ENCODE measurements around the gene ETNK1. TPM values are rescaled to one million over a fixed set of nuclear protein-coding genes. Genes with fewer than 3 reads are reported as not detected.

Gene ETNK1
- total and polyA plus RNA-seq, 2 donors, result 10.3 to 84.3 TPM

GRCh38 chr12:22615963-22616501 is 8.9 kb upstream of the ETNK1 start:
- no peaks in the 10 kb centered on the region for H3K4me1 ChIP-seq (ENCODE audit: insufficient read depth)
- WGBS, result 82% methylated on average over 2 of the region's 2 CpGs

GRCh38 chr12:22617630-22618029 is 7.3 kb upstream of the ETNK1 start:
- Histone ChIP-seq H3K27ac (ENCODE audit: low read depth) (no peak overlapping the region), H3K4me1 (ENCODE audit: insufficient read depth) (no peaks in the 10 kb centered on the region), H3K36me3 (ENCODE audit: insufficient read depth) (no peaks in the 10 kb centered on the region), H3K4me3 (ENCODE audit: low read depth, low read length) (no peak overlapping the region)
- WGBS, result 88% methylated on average over 2 of the region's 2 CpGs
- no peak for DNase-seq (ENCODE audit: extremely low spot score)

More at GRCh38 chr12:22615963-22616501, 8.9 kb upstream of the ETNK1 start:
- no peak overlapping the region for H3K27ac ChIP-seq (ENCODE audit: low read depth)
- DNase-seq (ENCODE audit: extremely low spot score), result no peak
- no peaks in the 10 kb centered on the region for H3K36me3 ChIP-seq (ENCODE audit: insufficient read depth)
- H3K4me3 ChIP-seq (ENCODE audit: low read depth, low read length), result no peak overlapping the region

- no peak for DNase-seq (ENCODE audit: extremely low spot score)
- Histone ChIP-seq H3K36me3 (ENCODE audit: insufficient read depth) (no peaks in the 10 kb centered on the region), H3K4me3 (ENCODE audit: low read depth, low read length) (peak overlapping the region; percentile 81), H3K4me1 (ENCODE audit: insufficient read depth) (no peaks in the 10 kb centered on the region), H3K27ac (ENCODE audit: low read depth) (peak overlapping the region; percentile 84)
- 14% methylated on average over 10 of the region's 10 CpGs for WGBS
Measured at GRCh38 chr12:22624548-22624869, 462 bp upstream of the ETNK1 start.

- no peaks in the 10 kb centered on the region for H3K4me1 ChIP-seq (ENCODE audit: insufficient read depth)
- peak overlapping the region; percentile 81 for H3K4me3 ChIP-seq (ENCODE audit: low read depth, low read length)
- peak; percentile 21 for DNase-seq (ENCODE audit: extremely low spot score)
- under 1% methylated on average over 18 of the region's 18 CpGs for WGBS
- H3K27ac ChIP-seq (ENCODE audit: low read depth), result peak overlapping the region; percentile 98
- H3K36me3 ChIP-seq (ENCODE audit: insufficient read depth), result no peaks in the 10 kb centered on the region
Measured at GRCh38 chr12:22625762-22626294, 857 bp downstream of the ETNK1 start.

- H3K36me3 ChIP-seq (ENCODE audit: insufficient read depth), result no peaks in the 10 kb centered on the region
- WGBS, result 19% methylated on average over 4 of the region's 4 CpGs
- DNase-seq (ENCODE audit: extremely low spot score), result no peak
- peak overlapping the region; percentile 81 for H3K4me3 ChIP-seq (ENCODE audit: low read depth, low read length)
- no peaks in the 10 kb centered on the region for H3K4me1 ChIP-seq (ENCODE audit: insufficient read depth)
- no peak overlapping the region for H3K27ac ChIP-seq (ENCODE audit: low read depth)
Measured at GRCh38 chr12:22626406-22626805, 1.4 kb downstream of the ETNK1 start.

GRCh38 chr12:22627371-22627770 is 2.4 kb downstream of the ETNK1 start:
- 30% methylated on average over 2 of the region's 2 CpGs for WGBS
- H3K4me1 ChIP-seq (ENCODE audit: insufficient read depth), result no peaks in the 10 kb centered on the region
- H3K36me3 ChIP-seq (ENCODE audit: insufficient read depth), result no peaks in the 10 kb centered on the region
- H3K27ac ChIP-seq (ENCODE audit: low read depth), result no peak overlapping the region
- H3K4me3 ChIP-seq (ENCODE audit: low read depth, low read length), result no peak overlapping the region
- DNase-seq (ENCODE audit: extremely low spot score), result no peak

GRCh38 chr12:22628228-22628627 is 3.3 kb downstream of the ETNK1 start:
- no peak for DNase-seq (ENCODE audit: extremely low spot score)
- no peaks in the 10 kb centered on the region for H3K36me3 ChIP-seq (ENCODE audit: insufficient read depth)
- WGBS, result 56% methylated on average over 4 of the region's 4 CpGs
- H3K4me1 ChIP-seq (ENCODE audit: insufficient read depth), result no peaks in the 10 kb centered on the region
- H3K4me3 ChIP-seq (ENCODE audit: low read depth, low read length), result no peak overlapping the region
- no peak overlapping the region for H3K27ac ChIP-seq (ENCODE audit: low read depth)

GRCh38 chr12:22631863-22632463 is 7.0 kb downstream of the ETNK1 start:
- Histone ChIP-seq H3K4me1 (ENCODE audit: insufficient read depth) (no peaks in the 10 kb centered on the region), H3K27ac (ENCODE audit: low read depth) (no peak overlapping the region), H3K36me3 (ENCODE audit: insufficient read depth) (no peaks in the 10 kb centered on the region), H3K4me3 (ENCODE audit: low read depth, low read length) (no peak overlapping the region)
- DNase-seq (ENCODE audit: extremely low spot score), result no peak
- WGBS, result 73% methylated on average over 3 of the region's 3 CpGs

GRCh38 chr12:22634883-22635282 is 9.9 kb downstream of the ETNK1 start:
- WGBS, result 94% methylated on average over 3 of the region's 3 CpGs
- no peaks in the 10 kb centered on the region for H3K4me1 ChIP-seq (ENCODE audit: insufficient read depth)
- H3K27ac ChIP-seq (ENCODE audit: low read depth), result no peak overlapping the region
- H3K4me3 ChIP-seq (ENCODE audit: low read depth, low read length), result no peak overlapping the region
- no peak for DNase-seq (ENCODE audit: extremely low spot score)
- no peaks in the 10 kb centered on the region for H3K36me3 ChIP-seq (ENCODE audit: insufficient read depth)

GRCh38 chr12:22635812-22636211 is 10.8 kb downstream of the ETNK1 start:
- 49% methylated on average over 1 of the region's 1 CpG for WGBS
- H3K27ac ChIP-seq (ENCODE audit: low read depth), result no peak overlapping the region
- DNase-seq (ENCODE audit: extremely low spot score), result no peak
- no peaks in the 10 kb centered on the region for H3K4me1 ChIP-seq (ENCODE audit: insufficient read depth)
- H3K36me3 ChIP-seq (ENCODE audit: insufficient read depth), result no peaks in the 10 kb centered on the region
- no peak overlapping the region for H3K4me3 ChIP-seq (ENCODE audit: low read depth, low read length)

- Histone ChIP-seq H3K36me3 (ENCODE audit: insufficient read depth) (no peaks in the 10 kb centered on the region), H3K27ac (ENCODE audit: low read depth) (peak overlapping the region; percentile 38), H3K4me3 (ENCODE audit: low read depth, low read length) (no peak overlapping the region), H3K4me1 (ENCODE audit: insufficient read depth) (no peaks in the 10 kb centered on the region)
- no peak for DNase-seq (ENCODE audit: extremely low spot score)
- WGBS, result 94% methylated on average over 2 of the region's 2 CpGs
Measured at GRCh38 chr12:22640851-22641250, 15.9 kb downstream of the ETNK1 start.

- Histone ChIP-seq H3K4me1 (ENCODE audit: insufficient read depth) (no peaks in the 10 kb centered on the region), H3K27ac (ENCODE audit: low read depth) (peak overlapping the region; percentile 38), H3K36me3 (ENCODE audit: insufficient read depth) (no peaks in the 10 kb centered on the region), H3K4me3 (ENCODE audit: low read depth, low read length) (no peak overlapping the region)
- 64% methylated on average over 3 of the region's 3 CpGs for WGBS
- no peak for DNase-seq (ENCODE audit: extremely low spot score)
Measured at GRCh38 chr12:22641353-22642053, 16.5 kb downstream of the ETNK1 start.

- DNase-seq (ENCODE audit: extremely low spot score), result no peak
- Histone ChIP-seq H3K36me3 (ENCODE audit: insufficient read depth) (no peaks in the 10 kb centered on the region), H3K4me3 (ENCODE audit: low read depth, low read length) (no peak overlapping the region), H3K4me1 (ENCODE audit: insufficient read depth) (no peaks in the 10 kb centered on the region), H3K27ac (ENCODE audit: low read depth) (no peak overlapping the region)
- WGBS, result 99% methylated on average over 3 of the region's 3 CpGs
Measured at GRCh38 chr12:22648668-22649067, 23.7 kb downstream of the ETNK1 start.

GRCh38 chr12:22653075-22653474 is 28.1 kb downstream of the ETNK1 start:
- H3K4me1 ChIP-seq (ENCODE audit: insufficient read depth), result no peaks in the 10 kb centered on the region
- no peaks in the 10 kb centered on the region for H3K36me3 ChIP-seq (ENCODE audit: insufficient read depth)
- WGBS, result 61% methylated on average over 2 of the region's 2 CpGs
- H3K4me3 ChIP-seq (ENCODE audit: low read depth, low read length), result no peak overlapping the region
- no peak for DNase-seq (ENCODE audit: extremely low spot score)
- no peak overlapping the region for H3K27ac ChIP-seq (ENCODE audit: low read depth)
